Measurements from ENCODE around the gene MVK. TPM values are rescaled to one million over a fixed set of nuclear protein-coding genes. Genes with fewer than 3 reads are reported as not detected.

Gene MVK
- total RNA-seq, 3 donors from 2014 or later, result 18.9 to 30.0 (median 29.8) TPM

DNA sequence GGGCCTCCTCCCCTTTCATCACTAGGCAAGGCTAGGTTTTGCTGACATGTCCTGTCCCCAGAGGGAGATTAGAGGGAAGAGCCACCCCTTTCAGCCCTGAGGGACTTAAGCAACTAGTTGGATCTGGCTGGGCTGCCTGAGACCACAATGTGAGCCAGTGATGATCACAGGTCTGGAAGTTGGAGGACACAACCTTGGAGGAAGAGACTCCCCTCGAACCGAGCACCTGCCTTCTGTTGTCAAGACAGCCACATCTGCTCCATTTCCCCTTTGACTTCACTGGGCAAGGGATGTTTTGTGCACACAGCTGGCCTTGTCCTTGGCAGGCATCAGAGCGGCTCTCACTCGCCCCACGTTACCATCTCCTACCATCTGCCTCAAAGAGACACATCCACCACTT is 31.4 kb downstream of the MVK start:
- TF ChIP-seq, protein P1, sequence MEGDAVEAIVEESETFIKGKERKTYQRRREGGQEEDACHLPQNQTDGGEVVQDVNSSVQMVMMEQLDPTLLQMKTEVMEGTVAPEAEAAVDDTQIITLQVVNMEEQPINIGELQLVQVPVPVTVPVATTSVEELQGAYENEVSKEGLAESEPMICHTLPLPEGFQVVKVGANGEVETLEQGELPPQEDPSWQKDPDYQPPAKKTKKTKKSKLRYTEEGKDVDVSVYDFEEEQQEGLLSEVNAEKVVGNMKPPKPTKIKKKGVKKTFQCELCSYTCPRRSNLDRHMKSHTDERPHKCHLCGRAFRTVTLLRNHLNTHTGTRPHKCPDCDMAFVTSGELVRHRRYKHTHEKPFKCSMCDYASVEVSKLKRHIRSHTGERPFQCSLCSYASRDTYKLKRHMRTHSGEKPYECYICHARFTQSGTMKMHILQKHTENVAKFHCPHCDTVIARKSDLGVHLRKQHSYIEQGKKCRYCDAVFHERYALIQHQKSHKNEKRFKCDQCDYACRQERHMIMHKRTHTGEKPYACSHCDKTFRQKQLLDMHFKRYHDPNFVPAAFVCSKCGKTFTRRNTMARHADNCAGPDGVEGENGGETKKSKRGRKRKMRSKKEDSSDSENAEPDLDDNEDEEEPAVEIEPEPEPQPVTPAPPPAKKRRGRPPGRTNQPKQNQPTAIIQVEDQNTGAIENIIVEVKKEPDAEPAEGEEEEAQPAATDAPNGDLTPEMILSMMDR (IDR thresholded peaks at IDR 0.05), result no peak
- Histone ChIP-seq H3K4me3 (no peak overlapping the region), H3K9me3 (no peaks in the 10 kb centered on the region), H3K36me3 (ENCODE audit: low read depth) (no peaks in the 10 kb centered on the region), H3K4me1 (ENCODE audit: low read depth) (no peaks in the 10 kb centered on the region)
- ATAC-seq (no peak), DNase-seq (no peak)
- intact Hi-C loops (cut with DNase I, micrococcal nuclease), result no loop called here

DNA sequence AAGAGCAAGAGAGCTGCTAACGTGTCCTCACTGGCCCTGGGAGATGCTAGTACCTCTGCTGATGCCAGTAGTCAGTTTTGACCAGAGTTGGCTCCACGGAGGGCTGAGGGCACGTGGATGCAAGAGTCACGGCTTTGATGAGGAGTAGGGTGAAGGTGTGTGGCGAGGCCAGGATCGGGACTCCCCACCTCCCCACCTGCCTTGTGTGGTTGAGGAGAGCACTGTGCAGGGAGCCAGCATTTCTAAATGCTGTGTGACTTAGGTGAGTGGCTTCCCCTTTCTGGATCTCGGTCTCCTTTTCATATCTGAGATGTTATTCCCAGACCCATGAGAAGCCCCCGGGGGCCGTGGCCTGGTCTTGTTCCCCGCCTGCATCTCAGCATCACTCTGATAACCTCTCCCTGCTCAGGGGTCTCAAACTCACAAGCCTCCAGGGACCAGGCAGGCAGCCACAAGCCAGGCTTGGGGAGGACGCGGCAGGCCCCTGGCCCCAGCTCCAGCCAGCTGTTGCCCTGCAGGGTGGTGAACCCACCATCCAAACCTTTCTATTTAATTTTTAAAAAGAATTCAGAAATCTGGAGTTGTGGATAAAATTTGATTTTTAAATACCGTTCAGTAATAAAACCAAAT is 32.1 kb downstream of the MVK start:
- ATAC-seq, result no peak
- TF ChIP-seq, protein P1 (IDR thresholded peaks at IDR 0.05), result no peak
- H3K4me3 ChIP-seq, result no peak overlapping the region
- no peak for DNase-seq
- H3K4me1 ChIP-seq (ENCODE audit: low read depth), result no peaks in the 10 kb centered on the region
- H3K9me3 ChIP-seq, result no peaks in the 10 kb centered on the region
- intact Hi-C loops (cut with DNase I, micrococcal nuclease), result no loop called here
- H3K36me3 ChIP-seq (ENCODE audit: low read depth), result no peaks in the 10 kb centered on the region

DNA sequence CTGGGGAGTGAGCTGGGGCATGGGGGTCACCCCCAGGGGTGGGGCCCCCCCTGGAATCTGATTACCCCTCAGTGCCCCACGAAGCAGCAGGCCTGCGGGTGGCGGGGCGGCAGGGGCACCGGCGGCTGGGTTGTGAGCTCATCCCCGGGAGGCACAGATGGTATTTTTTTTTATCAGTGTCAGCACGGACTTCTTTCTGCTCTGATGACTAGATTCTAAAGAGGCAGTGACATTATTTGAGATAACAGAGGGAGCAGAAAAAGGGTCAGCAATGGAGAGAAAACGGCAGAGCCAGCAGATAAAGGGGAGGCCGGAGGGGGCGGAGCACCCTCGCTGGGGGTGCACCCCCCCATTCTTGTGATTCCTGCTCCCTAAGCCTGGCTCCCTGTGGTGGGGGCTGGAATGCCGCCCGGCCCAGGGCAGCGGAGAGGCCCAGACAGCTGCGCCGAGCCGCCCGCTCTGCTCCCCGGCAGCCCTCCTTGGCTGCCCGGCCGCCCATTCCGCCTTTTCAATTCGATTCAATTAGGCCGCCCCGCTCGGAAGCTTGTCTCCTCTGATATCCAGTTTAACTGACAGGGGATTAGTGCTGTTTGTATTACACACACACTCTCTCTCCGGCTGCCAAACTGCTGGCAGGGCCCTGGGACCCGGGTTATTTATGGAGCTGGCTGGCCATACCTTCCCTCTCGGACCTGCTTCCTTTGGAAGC is 32.9 kb downstream of the MVK start:
- no peaks in the 10 kb centered on the region for H3K36me3 ChIP-seq (ENCODE audit: low read depth)
- H3K4me1 ChIP-seq (ENCODE audit: low read depth), result no peaks in the 10 kb centered on the region
- TF ChIP-seq, protein P1 (IDR thresholded peaks at IDR 0.05), result no peak
- H3K4me3 ChIP-seq, result no peak overlapping the region
- ATAC-seq, result no peak
- DNase-seq, result no peak
- H3K9me3 ChIP-seq, result no peaks in the 10 kb centered on the region
- intact Hi-C loops (cut with DNase I, micrococcal nuclease), result no loop called here

DNA sequence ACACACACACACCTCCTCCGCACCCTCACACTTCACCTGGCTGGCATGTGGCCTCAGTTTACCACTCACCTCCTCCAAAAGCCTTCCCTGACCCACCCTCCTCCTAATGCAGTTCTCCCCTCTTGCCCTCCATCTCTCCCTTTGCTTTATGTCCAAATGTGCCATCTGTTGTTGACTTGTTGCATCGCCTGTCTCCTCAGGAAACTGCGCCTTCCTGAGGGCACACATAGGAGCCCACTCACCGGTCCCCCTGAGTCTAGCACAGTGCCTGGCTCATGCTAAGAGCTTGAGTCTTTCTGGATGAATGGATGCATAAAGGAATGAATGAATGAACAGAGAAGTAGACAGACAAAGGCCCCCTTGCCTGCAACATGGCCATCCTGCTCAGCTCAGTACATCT is 34.0 kb downstream of the MVK start:
- H3K4me3 ChIP-seq, result no peak overlapping the region
- no peaks in the 10 kb centered on the region for H3K9me3 ChIP-seq
- no peaks in the 10 kb centered on the region for H3K36me3 ChIP-seq (ENCODE audit: low read depth)
- ATAC-seq (no peak), DNase-seq (no peak)
- H3K4me1 ChIP-seq (ENCODE audit: low read depth), result no peaks in the 10 kb centered on the region
- TF ChIP-seq, protein P1 (IDR thresholded peaks at IDR 0.05), result no peak
- intact Hi-C loops (cut with DNase I, micrococcal nuclease), result no loop called here

DNA sequence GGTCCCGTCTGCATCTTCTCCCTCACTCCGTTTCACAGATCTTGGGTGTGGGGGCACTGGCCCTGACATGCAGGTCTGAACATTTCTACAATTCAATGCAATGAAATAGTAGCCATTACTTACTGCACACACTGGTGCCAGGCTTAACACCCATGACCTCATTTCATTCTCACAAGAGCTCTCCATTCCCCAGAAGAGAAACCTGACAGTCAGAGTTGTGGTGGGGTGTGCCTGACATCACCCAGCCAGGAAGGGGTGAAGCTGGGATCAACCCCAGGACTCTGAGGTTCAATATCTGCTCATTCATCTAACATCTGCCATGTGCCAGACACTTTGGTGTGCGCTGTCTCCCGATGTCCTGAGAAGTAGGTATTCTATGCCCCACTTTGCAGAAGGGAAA is 34.7 kb downstream of the MVK start:
- intact Hi-C loops (cut with DNase I, micrococcal nuclease), result no loop called here
- no peaks in the 10 kb centered on the region for H3K9me3 ChIP-seq

More for the DNA sequence above, 34.7 kb downstream of the MVK start:
- H3K4me1 ChIP-seq (ENCODE audit: low read depth), result no peaks in the 10 kb centered on the region
- ATAC-seq, result no peak
- TF ChIP-seq, protein P1 (IDR thresholded peaks at IDR 0.05), result no peak
- H3K4me3 ChIP-seq, result no peak overlapping the region
- DNase-seq, result no peak
- no peaks in the 10 kb centered on the region for H3K36me3 ChIP-seq (ENCODE audit: low read depth)

Data from mucosa of descending colon (tissue), 3 donors.